Activated CD4-positive, alpha-beta T cell treated with anti-CD3 and anti-CD28 coated beads for 36 hours (primary cell): ENCODE data around the gene AKAP6. TPM values are rescaled to one million over a fixed set of nuclear protein-coding genes. Genes with fewer than 3 reads are reported as not detected.

Experiments
- ATAC-seq: fragments of 200-7000 bp; cut with Tn5 transposase; one replicate; pipeline ENCODE4 v1.10.0; 2021; ENCODE audit warnings: mild to moderate bottlenecking, moderate library complexity
- CTCF ChIA-PET: fragments of 350-600 bp; sonication (Branson Sonifier 250); formaldehyde crosslinking; loops from one replicate; lab custom pipeline; 2021; ENCODE audit warnings: antibody characterized with exemption; lab: Charles Lee
- POLR2A ChIA-PET: fragments of 350-600 bp; sonication (Branson Sonifier 250); formaldehyde crosslinking; loops from one replicate; lab custom pipeline; 2021; ENCODE audit warnings: antibody characterized with exemption, inconsistent platforms; lab: Charles Lee
- DNase-seq: peaks from one replicate; pipeline ENCODE4 v3.0.0-alpha.2; 2020
- H3K27ac Mint-ChIP-seq: one replicate; pipeline ENCODE4 v1.8.0; 2021; ENCODE audit warnings: mixed read lengths
- H3K27me3 Mint-ChIP-seq: one replicate; pipeline ENCODE4 v1.8.0; 2021; ENCODE audit warnings: mixed read lengths
- H3K36me3 Mint-ChIP-seq: one replicate; pipeline ENCODE4 v1.8.0; 2021; ENCODE audit warnings: low read depth, mixed read lengths
- H3K4me1 Mint-ChIP-seq: one replicate; pipeline ENCODE4 v1.8.0; 2021; ENCODE audit warnings: mixed read lengths
- H3K4me3 Mint-ChIP-seq: one replicate; pipeline ENCODE4 v1.8.0; 2021; ENCODE audit warnings: mild to moderate bottlenecking, moderate library complexity, mixed read lengths
- H3K9me3 Mint-ChIP-seq: one replicate; pipeline ENCODE4 v1.8.0; 2021; ENCODE audit warnings: low read depth, mixed read lengths
- intact Hi-C, 2 experiments: fragments of 100-400 bp; cut with DNase I in 1 of 2; cut with micrococcal nuclease in 1 of 2; formaldehyde crosslinking; loops; one replicate each; pipeline versions ENCODE4 v1.14.2 to v1.15.1; 2022 to 2024; cut with DNase I, micrococcal nuclease
- total RNA-seq, 2 experiments: library from RNA; stranded (reverse); gene quantifications; one replicate each; pipeline ENCODE4 v1.2.3, GENCODE V29; 2021

AKAP6 gene
- total RNA-seq, 2 experiments from 2014 or later, result 1.1 to 2.0 TPM

GRCh38 chr14:32724867-32725471, 395.9 kb downstream of the AKAP6 start:
- intact Hi-C loops, result no loop called here
- H3K4me1 Mint-ChIP-seq, result no peaks in the 10 kb centered on the region
- no peak overlapping the region for H3K4me3 Mint-ChIP-seq
- ChIA-PET CTCF (interaction anchor here (0.7 kb wide), 1 partner anchor 152 kb away, joined by 5 read pairs; no protein-coding TSS in a partner anchor), POLR2A (no interaction called here)
- no peak overlapping the region for H3K27ac Mint-ChIP-seq
- H3K27me3 Mint-ChIP-seq, result peaks cover 4% of the 10 kb centered on the region
- DNase-seq, result no peak
- no peaks in the 10 kb centered on the region for H3K36me3 Mint-ChIP-seq
- no peak for ATAC-seq
- no peaks in the 10 kb centered on the region for H3K9me3 Mint-ChIP-seq

- no peaks in the 10 kb centered on the region for H3K36me3 Mint-ChIP-seq
- ChIA-PET CTCF (no interaction called here), POLR2A (no interaction called here)
- no peaks in the 10 kb centered on the region for H3K9me3 Mint-ChIP-seq
- no peak overlapping the region for H3K27ac Mint-ChIP-seq
- H3K4me1 Mint-ChIP-seq, result no peaks in the 10 kb centered on the region
- no peak for DNase-seq
- peaks cover 4% of the 10 kb centered on the region for H3K27me3 Mint-ChIP-seq
- no peak overlapping the region for H3K4me3 Mint-ChIP-seq
- intact Hi-C loops, result no loop called here
- ATAC-seq, result no peak
These were observed 397.4 kb downstream of the AKAP6 start for GRCh38 chr14:32726516-32726915.

GRCh38 chr14:32727832-32728231, 398.7 kb downstream of the AKAP6 start:
- H3K4me1 Mint-ChIP-seq, result no peaks in the 10 kb centered on the region
- intact Hi-C loops, result no loop called here
- CTCF ChIA-PET, result no interaction called here

GRCh38 chr14:32728526-32728925, 399.4 kb downstream of the AKAP6 start:
- Mint-ChIP-seq H3K4me3 (no peak overlapping the region), H3K9me3 (no peaks in the 10 kb centered on the region), H3K27ac (no peak overlapping the region), H3K27me3 (peaks cover 4% of the 10 kb centered on the region), H3K36me3 (no peaks in the 10 kb centered on the region), H3K4me1 (no peaks in the 10 kb centered on the region)
- ChIA-PET POLR2A (no interaction called here), CTCF (no interaction called here)
- no peak for ATAC-seq
- intact Hi-C loops, result no loop called here
- no peak for DNase-seq

More at GRCh38 chr14:32727832-32728231, 398.7 kb downstream of the AKAP6 start:
- POLR2A ChIA-PET, result no interaction called here
- DNase-seq, result no peak
- Mint-ChIP-seq H3K27me3 (peaks cover 4% of the 10 kb centered on the region), H3K36me3 (no peaks in the 10 kb centered on the region), H3K27ac (no peak overlapping the region), H3K9me3 (no peaks in the 10 kb centered on the region), H3K4me3 (no peak overlapping the region)
- ATAC-seq, result no peak

- no peak for ATAC-seq
- no peak for DNase-seq
- Mint-ChIP-seq H3K27ac (no peak overlapping the region), H3K27me3 (peaks cover 4% of the 10 kb centered on the region), H3K4me3 (no peak overlapping the region), H3K9me3 (no peaks in the 10 kb centered on the region), H3K4me1 (no peaks in the 10 kb centered on the region), H3K36me3 (no peaks in the 10 kb centered on the region)
- ChIA-PET CTCF (no interaction called here), POLR2A (no interaction called here)
- intact Hi-C loops, result no loop called here
These were observed 399.9 kb downstream of the AKAP6 start for GRCh38 chr14:32728976-32729375.

- H3K4me3 Mint-ChIP-seq, result no peak overlapping the region
- H3K4me1 Mint-ChIP-seq, result no peaks in the 10 kb centered on the region
- no peak overlapping the region for H3K27ac Mint-ChIP-seq
- H3K36me3 Mint-ChIP-seq, result no peaks in the 10 kb centered on the region
- no peaks in the 10 kb centered on the region for H3K27me3 Mint-ChIP-seq
- ChIA-PET CTCF (no interaction called here), POLR2A (no interaction called here)
- no peak for ATAC-seq
- intact Hi-C loops, result no loop called here
- no peak for DNase-seq
- H3K9me3 Mint-ChIP-seq, result no peaks in the 10 kb centered on the region
These were observed 402.2 kb downstream of the AKAP6 start for GRCh38 chr14:32731249-32731648.

- POLR2A ChIA-PET, result no interaction called here
- intact Hi-C loops, result no loop called here
- no peaks in the 10 kb centered on the region for H3K4me1 Mint-ChIP-seq
- no peak for DNase-seq
- H3K27me3 Mint-ChIP-seq, result no peaks in the 10 kb centered on the region
- H3K4me3 Mint-ChIP-seq, result no peak overlapping the region
- no peaks in the 10 kb centered on the region for H3K36me3 Mint-ChIP-seq
- no peak overlapping the region for H3K27ac Mint-ChIP-seq
- H3K9me3 Mint-ChIP-seq, result no peaks in the 10 kb centered on the region
- CTCF ChIA-PET, result no interaction called here
- ATAC-seq, result no peak
These were observed 403.9 kb downstream of the AKAP6 start for GRCh38 chr14:32733015-32733414.

- Mint-ChIP-seq H3K9me3 (no peaks in the 10 kb centered on the region), H3K27ac (no peak overlapping the region), H3K4me3 (no peak overlapping the region), H3K27me3 (no peaks in the 10 kb centered on the region), H3K36me3 (no peaks in the 10 kb centered on the region), H3K4me1 (no peaks in the 10 kb centered on the region)
- ChIA-PET POLR2A (no interaction called here), CTCF (no interaction called here)
- DNase-seq (no peak), ATAC-seq (no peak)
- intact Hi-C loops, result no loop called here
These were observed 405.2 kb downstream of the AKAP6 start for GRCh38 chr14:32734261-32734660.

GRCh38 chr14:32737621-32738020, 408.5 kb downstream of the AKAP6 start:
- CTCF ChIA-PET, result no interaction called here
- Mint-ChIP-seq H3K4me1 (no peaks in the 10 kb centered on the region), H3K36me3 (no peaks in the 10 kb centered on the region), H3K27ac (no peak overlapping the region), H3K27me3 (no peaks in the 10 kb centered on the region), H3K4me3 (no peak overlapping the region), H3K9me3 (no peaks in the 10 kb centered on the region)
- POLR2A ChIA-PET, result no interaction called here
- no peak for DNase-seq
- no peak for ATAC-seq
- intact Hi-C loops, result no loop called here

- Mint-ChIP-seq H3K27ac (no peak overlapping the region), H3K9me3 (no peaks in the 10 kb centered on the region), H3K36me3 (no peaks in the 10 kb centered on the region), H3K4me3 (no peak overlapping the region), H3K4me1 (no peaks in the 10 kb centered on the region), H3K27me3 (no peaks in the 10 kb centered on the region)
- ChIA-PET CTCF (no interaction called here), POLR2A (no interaction called here)
- ATAC-seq (no peak), DNase-seq (no peak)
- intact Hi-C loops, result no loop called here
These were observed 409.2 kb downstream of the AKAP6 start for GRCh38 chr14:32738206-32738871.

- Mint-ChIP-seq H3K9me3 (no peaks in the 10 kb centered on the region), H3K36me3 (no peaks in the 10 kb centered on the region), H3K27ac (no peak overlapping the region), H3K4me1 (no peaks in the 10 kb centered on the region), H3K27me3 (no peaks in the 10 kb centered on the region), H3K4me3 (no peak overlapping the region)
- DNase-seq, result no peak
- POLR2A ChIA-PET, result no interaction called here
- CTCF ChIA-PET, result no interaction called here
- intact Hi-C loops, result no loop called here
- ATAC-seq, result no peak
These were observed 415.8 kb downstream of the AKAP6 start for GRCh38 chr14:32744811-32745445.

GRCh38 chr14:32754209-32754608, 425.1 kb downstream of the AKAP6 start:
- Mint-ChIP-seq H3K4me1 (no peaks in the 10 kb centered on the region), H3K4me3 (no peak overlapping the region), H3K9me3 (peaks cover 17% of the 10 kb centered on the region), H3K27me3 (no peaks in the 10 kb centered on the region), H3K27ac (no peak overlapping the region), H3K36me3 (no peaks in the 10 kb centered on the region)
- intact Hi-C loops, result no loop called here
- CTCF ChIA-PET, result no interaction called here
- DNase-seq, result no peak
- no peak for ATAC-seq
- POLR2A ChIA-PET, result no interaction called here
